SH-SY5Y (cell line): ENCODE data around the gene LIMK2.

ENCODE experiments used
- GATA2 ChIP-seq: IDR thresholded peaks from 2 replicates; pipeline ENCODE4 v1.6.1; 2011; ENCODE audit warnings: mild to moderate bottlenecking, low read depth, low read length
- GATA3 ChIP-seq: IDR thresholded peaks from 2 replicates; pipeline ENCODE4 v1.6.1; 2011; ENCODE audit warnings: low read depth, mild to moderate bottlenecking, low read length, moderate library complexity

GRCh38 chr22:31327806-31328543 lies 115.9 kb downstream of the LIMK2 start:
- TF ChIP-seq GATA2: no peak
- no peak for TF ChIP-seq GATA3
